RPMI8226 (cell line): ENCODE results near the gene ME3.

Source experiments
- DNase-seq: peaks from one replicate; pipeline ENCODE4 v3.0.0-alpha.2; 2015

Gene ME3

GRCh38 chr11:86416494-86416893 lies 255.9 kb downstream of the ME3 start:
- DNase-seq: no peak

GRCh38 chr11:86415026-86415425 lies 257.4 kb downstream of the ME3 start:
- no peak for DNase-seq

GRCh38 chr11:86414032-86414431 lies 258.4 kb downstream of the ME3 start:
- no peak for DNase-seq

- DNase-seq: no peak
These were observed 263.6 kb downstream of the ME3 start for GRCh38 chr11:86408845-86409244.

- no peak for DNase-seq
These were observed 269.0 kb downstream of the ME3 start for GRCh38 chr11:86403458-86403857.

- DNase-seq: no peak
These were observed 274.3 kb downstream of the ME3 start for GRCh38 chr11:86398106-86398505.

- DNase-seq: no peak
These were observed 275.1 kb downstream of the ME3 start for GRCh38 chr11:86397351-86397750.

GRCh38 chr11:86396396-86396795 lies 276.0 kb downstream of the ME3 start:
- no peak for DNase-seq

GRCh38 chr11:86395061-86395551 lies 277.3 kb downstream of the ME3 start:
- DNase-seq: no peak
